ENCODE data around the gene PIGR.

PIGR gene

DNA sequence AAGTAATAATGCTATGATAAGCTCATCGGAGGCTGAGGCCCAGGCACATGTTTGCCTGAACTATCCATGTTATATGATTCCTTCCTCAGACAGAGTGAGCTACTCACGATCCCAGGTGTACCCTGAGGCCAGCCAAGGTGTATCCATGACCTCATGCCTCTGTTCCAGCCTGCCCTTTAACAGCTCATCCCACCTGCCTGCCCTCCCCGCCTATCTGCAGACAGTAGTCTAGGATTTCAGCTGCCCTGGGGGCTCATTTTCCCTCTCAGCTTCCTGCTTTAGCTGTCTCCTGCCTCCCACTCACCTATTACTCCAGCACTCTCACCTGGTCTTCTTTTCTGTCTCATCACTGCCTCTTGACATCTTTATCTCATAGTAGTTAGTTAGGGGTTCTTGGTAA is 50.9 kb downstream of the PIGR start:
- peak overlapping the region; percentile 30 for H3K27ac ChIP-seq
- CTCF ChIA-PET, result interaction anchor here (0.5 to 1.2 kb wide), 5 partner anchors 14 to 169 kb away, joined by 4 to 6 read pairs (median 5); no protein-coding TSS in a partner anchor
- TF ChIP-seq, protein P1, sequence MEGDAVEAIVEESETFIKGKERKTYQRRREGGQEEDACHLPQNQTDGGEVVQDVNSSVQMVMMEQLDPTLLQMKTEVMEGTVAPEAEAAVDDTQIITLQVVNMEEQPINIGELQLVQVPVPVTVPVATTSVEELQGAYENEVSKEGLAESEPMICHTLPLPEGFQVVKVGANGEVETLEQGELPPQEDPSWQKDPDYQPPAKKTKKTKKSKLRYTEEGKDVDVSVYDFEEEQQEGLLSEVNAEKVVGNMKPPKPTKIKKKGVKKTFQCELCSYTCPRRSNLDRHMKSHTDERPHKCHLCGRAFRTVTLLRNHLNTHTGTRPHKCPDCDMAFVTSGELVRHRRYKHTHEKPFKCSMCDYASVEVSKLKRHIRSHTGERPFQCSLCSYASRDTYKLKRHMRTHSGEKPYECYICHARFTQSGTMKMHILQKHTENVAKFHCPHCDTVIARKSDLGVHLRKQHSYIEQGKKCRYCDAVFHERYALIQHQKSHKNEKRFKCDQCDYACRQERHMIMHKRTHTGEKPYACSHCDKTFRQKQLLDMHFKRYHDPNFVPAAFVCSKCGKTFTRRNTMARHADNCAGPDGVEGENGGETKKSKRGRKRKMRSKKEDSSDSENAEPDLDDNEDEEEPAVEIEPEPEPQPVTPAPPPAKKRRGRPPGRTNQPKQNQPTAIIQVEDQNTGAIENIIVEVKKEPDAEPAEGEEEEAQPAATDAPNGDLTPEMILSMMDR (conservative IDR thresholded peaks at IDR 0.05; ENCODE audit: low read depth), result no peak
- peak; percentile 96 for DNase-seq (ENCODE audit: low spot score)
- POLR2A ChIA-PET (ENCODE audit: low non-redundant PET), result interaction anchor here (1.0 to 1.2 kb wide), 2 partner anchors 11 to 14 kb away, joined by 3 to 5 read pairs; no protein-coding TSS in a partner anchor

GRCh38 chr1:206893380-206893779 is 52.9 kb downstream of the PIGR start:
- no peak overlapping the region for H3K27ac ChIP-seq
- TF ChIP-seq, protein P1 (conservative IDR thresholded peaks at IDR 0.05; ENCODE audit: low read depth), result no peak
- CTCF ChIA-PET, result interaction anchor here (0.7 to 1.2 kb wide), 2 partner anchors 18 to 823 kb away, joined by 3 read pairs; no protein-coding TSS in a partner anchor
- POLR2A ChIA-PET (ENCODE audit: low non-redundant PET), result no interaction called here
- no peak for DNase-seq (ENCODE audit: low spot score)

DNA sequence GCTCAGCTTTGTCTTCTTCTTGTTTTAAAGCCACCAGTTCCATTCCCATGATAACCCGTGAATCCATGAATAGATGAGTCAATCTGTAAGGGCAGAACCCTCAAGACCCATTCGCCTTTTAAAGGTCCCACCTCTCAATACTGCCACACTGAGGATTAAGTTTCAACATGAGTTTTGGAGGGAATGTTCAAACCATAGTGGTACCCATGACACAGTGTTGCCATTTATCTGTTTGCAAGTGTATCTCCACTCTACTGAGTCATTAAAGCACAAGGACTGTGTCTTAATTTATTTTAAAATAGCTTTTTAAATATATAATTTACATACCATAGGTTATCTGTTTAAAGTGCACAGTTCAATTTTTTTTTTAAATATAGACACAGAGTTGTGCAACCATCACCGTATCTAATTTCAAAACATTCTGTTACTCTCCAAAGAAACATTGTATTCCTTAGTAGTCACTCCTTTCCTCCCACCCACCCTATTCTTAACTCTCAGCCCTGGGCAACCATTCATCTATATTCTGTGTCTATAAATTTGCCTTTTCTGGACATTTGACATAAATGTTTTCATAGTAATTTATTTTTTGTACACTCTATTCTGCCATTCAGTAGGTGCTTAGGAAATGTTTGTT is 53.8 kb downstream of the PIGR start:
- H3K27ac ChIP-seq, result no peak overlapping the region
- CTCF ChIA-PET, result interaction anchor here (0.7 kb wide), 1 partner anchor 824 kb away, joined by 3 read pairs; no protein-coding TSS in a partner anchor
- TF ChIP-seq, protein P1 (conservative IDR thresholded peaks at IDR 0.05; ENCODE audit: low read depth), result no peak
- peak; percentile 71 for DNase-seq (ENCODE audit: low spot score)
- POLR2A ChIA-PET (ENCODE audit: low non-redundant PET), result no interaction called here

GRCh38 chr1:206891412-206891811 is 54.9 kb downstream of the PIGR start:
- ChIA-PET POLR2A (ENCODE audit: low non-redundant PET) (no interaction called here), CTCF (no interaction called here)
- H3K27ac ChIP-seq, result no peak overlapping the region
- TF ChIP-seq, protein P1 (conservative IDR thresholded peaks at IDR 0.05; ENCODE audit: low read depth), result no peak
- DNase-seq (ENCODE audit: low spot score), result no peak

DNA sequence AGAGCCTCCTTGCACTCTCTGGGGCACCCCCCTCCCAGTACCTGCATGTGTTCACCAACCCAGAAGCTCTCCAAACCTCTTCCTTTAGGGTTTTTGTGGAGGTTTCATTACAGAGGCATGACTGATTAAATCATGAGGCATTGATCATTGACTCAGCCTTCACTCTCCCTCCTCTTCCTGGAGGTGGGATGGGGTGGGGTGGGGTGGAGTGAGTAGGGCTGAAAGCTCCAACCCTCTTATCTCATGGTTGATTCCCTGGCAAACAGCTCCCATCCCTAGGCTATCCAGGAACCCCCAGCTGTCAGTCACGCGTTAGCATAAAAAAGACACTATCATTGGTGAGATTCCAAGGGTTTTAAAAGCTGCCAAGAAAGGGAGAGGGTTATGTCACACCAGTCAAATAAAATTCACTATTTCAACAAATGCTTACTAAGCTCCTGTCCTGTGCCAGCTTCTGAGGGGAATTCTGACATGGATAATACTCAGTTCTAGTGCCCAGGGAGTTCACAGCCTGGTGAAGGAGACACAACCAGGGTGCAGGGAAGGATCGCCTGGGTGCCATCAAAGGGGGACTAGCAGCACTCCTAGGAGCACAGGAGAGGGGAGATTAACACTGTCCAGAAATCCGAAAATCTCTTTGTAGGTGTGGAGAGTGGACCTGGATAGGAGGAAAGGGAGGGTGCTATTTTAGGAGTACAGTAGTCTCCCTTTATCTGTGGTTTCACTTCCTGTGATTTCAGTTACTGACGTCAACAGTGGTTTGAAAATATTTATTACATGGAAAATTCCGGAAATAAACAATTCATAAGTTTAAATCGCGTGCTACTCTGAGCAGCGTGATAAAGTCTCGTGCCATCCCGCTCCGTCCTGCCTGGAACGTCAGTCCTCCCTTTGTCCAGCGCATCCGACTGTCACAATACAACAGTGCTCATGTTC is 55.9 kb downstream of the PIGR start:
- TF ChIP-seq, protein P1 (conservative IDR thresholded peaks at IDR 0.05; ENCODE audit: low read depth), result no peak
- DNase-seq (ENCODE audit: low spot score), result peak; percentile 75
- peak overlapping the region; percentile 79 for H3K27ac ChIP-seq
- POLR2A ChIA-PET (ENCODE audit: low non-redundant PET), result interaction anchor here (0.6 kb wide), 1 partner anchor 23 kb away, joined by 4 read pairs; no protein-coding TSS in a partner anchor
- CTCF ChIA-PET, result interaction anchor here (0.5 to 1.2 kb wide), 3 partner anchors 19 to 39 kb away, joined by 3 to 4 read pairs (median 3); partner anchors contain the start of gene IL20

- no peak overlapping the region for H3K27ac ChIP-seq
- POLR2A ChIA-PET (ENCODE audit: low non-redundant PET), result no interaction called here
- DNase-seq (ENCODE audit: low spot score), result no peak
- CTCF ChIA-PET, result interaction anchor here (0.7 kb wide), 1 partner anchor 195 kb away, joined by 4 read pairs; no protein-coding TSS in a partner anchor
- TF ChIP-seq, protein P1 (conservative IDR thresholded peaks at IDR 0.05; ENCODE audit: low read depth), result no peak
Observed at GRCh38 chr1:206887701-206888100, 58.6 kb downstream of the PIGR start.

Data from RWPE1 (cell line).